OCI-LY3 (cell line): Measurements from ENCODE around the gene UBE2B.

Experiments
- H2AFZ ChIP-seq: fragments of 200-600, 300-600 bp; shearing (Covaris generic); 2 replicates; pipeline ENCODE4 v1.6.0; 2014; ENCODE audit warnings: antibody characterized with exemption, low read depth, low read length
- H3K27ac ChIP-seq: fragments of 200-600, 300-600 bp; sonication (generic); 2 replicates; pipeline ENCODE4 v1.5.1; 2014; ENCODE audit warnings: mild to moderate bottlenecking, low read length, moderate library complexity, mixed read lengths
- H3K27me3 ChIP-seq: fragments of 200-600, 300-600 bp; sonication (generic); 2 replicates; pipeline ENCODE4 v1.6.1; 2014; ENCODE audit warnings: low read depth, low read length, mixed read lengths
- H3K36me3 ChIP-seq: fragments of 200-600, 300-600 bp; sonication (generic); replicated peaks from 2 replicates; pipeline ENCODE3; 2014; ENCODE audit warnings: low read depth, low read length, mixed read lengths
- H3K4me1 ChIP-seq: fragments of 300-600, 200-600 bp; sonication (generic); 2 replicates; pipeline ENCODE4 v1.6.1; 2014; ENCODE audit warnings: low read length, mixed read lengths
- H3K4me2 ChIP-seq: fragments of 200-600, 300-600 bp; sonication (generic); 2 replicates; pipeline ENCODE4 v1.6.1; 2014; ENCODE audit warnings: low read length, mixed read lengths
- H3K4me3 ChIP-seq: fragments of 300-600, 200-600 bp; sonication (generic); 2 replicates; pipeline ENCODE4 v1.5.1; 2014; ENCODE audit warnings: antibody characterized with exemption, mild to moderate bottlenecking, low read length, moderate library complexity
- H3K79me2 ChIP-seq: fragments of 300-600, 200-600 bp; shearing (Covaris generic); 2 replicates; pipeline ENCODE4 v1.6.1; 2014; ENCODE audit warnings: mild to moderate bottlenecking, low read length, mixed read lengths
- H3K9ac ChIP-seq: fragments of 300-600, 200-600 bp; shearing (Covaris generic); 2 replicates; pipeline ENCODE4 v1.6.0; 2014; ENCODE audit warnings: mild to moderate bottlenecking, low read length, moderate library complexity
- H3K9me3 ChIP-seq: fragments of 200-600, 300-600 bp; shearing (Covaris generic); 2 replicates; pipeline ENCODE4 v1.6.1; 2014; ENCODE audit warnings: low read length, mixed read lengths; ENCODE audit not compliant: insufficient read depth
- H4K20me1 ChIP-seq: fragments of 200-600, 300-600 bp; sonication (generic); 2 replicates; pipeline ENCODE4 v1.6.1; 2016; ENCODE audit warnings: low read length, mixed read lengths; ENCODE audit not compliant: insufficient read depth
- EZH2phosphoT487 ChIP-seq: fragments of 200-600 bp; shearing (Covaris generic); IDR thresholded peaks from 2 replicates; pipeline ENCODE4 v1.6.1; 2018; ENCODE audit warnings: antibody characterized with exemption, mixed run types, low read depth
- TF ChIP-seq, protein P1 (sequence below): fragments of 200-600, 300-600 bp; sonication (generic); IDR thresholded peaks from 2 replicates; pipeline ENCODE4 v1.5.1; 2014; ENCODE audit warnings: antibody characterized with exemption, low read length, low read depth

The UBE2B gene

DNA sequence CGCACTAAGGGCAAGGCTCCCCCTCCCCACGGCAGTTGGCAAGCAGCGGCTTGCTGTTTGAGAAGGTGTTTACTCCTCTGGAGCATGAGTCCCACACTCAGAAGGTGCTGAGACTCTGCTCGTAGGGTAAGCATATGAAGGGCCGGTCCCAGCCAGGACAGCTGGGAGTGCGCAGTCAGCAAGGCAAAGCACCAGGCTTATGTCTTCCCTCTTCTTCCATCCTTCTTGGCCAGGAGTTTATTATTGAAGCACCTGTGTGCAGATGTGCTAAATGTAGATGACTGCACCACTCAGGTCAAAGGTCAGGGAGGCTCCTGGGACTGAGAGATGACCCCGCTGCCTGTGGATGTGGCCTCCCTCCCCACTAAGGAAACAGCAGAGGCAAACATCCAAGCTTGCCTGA lies 67.4 kb downstream of the UBE2B start:
- Histone ChIP-seq H3K27ac (no peak overlapping the region), H3K4me2 (no peak overlapping the region), H3K9ac (no peak overlapping the region), H3K4me3 (no peak overlapping the region), H3K27me3 (no peaks in the 10 kb centered on the region), H2AFZ (no peak overlapping the region), H3K36me3 (no peaks in the 10 kb centered on the region), H3K9me3 (no peaks in the 10 kb centered on the region), H3K79me2 (no peaks in the 10 kb centered on the region), H4K20me1 (no peaks in the 10 kb centered on the region), H3K4me1 (peaks cover 8% of the 10 kb centered on the region; the same call in 1 of the 2 replicates)
- TF ChIP-seq EZH2phosphoT487, result no peak
- TF ChIP-seq, protein P1, sequence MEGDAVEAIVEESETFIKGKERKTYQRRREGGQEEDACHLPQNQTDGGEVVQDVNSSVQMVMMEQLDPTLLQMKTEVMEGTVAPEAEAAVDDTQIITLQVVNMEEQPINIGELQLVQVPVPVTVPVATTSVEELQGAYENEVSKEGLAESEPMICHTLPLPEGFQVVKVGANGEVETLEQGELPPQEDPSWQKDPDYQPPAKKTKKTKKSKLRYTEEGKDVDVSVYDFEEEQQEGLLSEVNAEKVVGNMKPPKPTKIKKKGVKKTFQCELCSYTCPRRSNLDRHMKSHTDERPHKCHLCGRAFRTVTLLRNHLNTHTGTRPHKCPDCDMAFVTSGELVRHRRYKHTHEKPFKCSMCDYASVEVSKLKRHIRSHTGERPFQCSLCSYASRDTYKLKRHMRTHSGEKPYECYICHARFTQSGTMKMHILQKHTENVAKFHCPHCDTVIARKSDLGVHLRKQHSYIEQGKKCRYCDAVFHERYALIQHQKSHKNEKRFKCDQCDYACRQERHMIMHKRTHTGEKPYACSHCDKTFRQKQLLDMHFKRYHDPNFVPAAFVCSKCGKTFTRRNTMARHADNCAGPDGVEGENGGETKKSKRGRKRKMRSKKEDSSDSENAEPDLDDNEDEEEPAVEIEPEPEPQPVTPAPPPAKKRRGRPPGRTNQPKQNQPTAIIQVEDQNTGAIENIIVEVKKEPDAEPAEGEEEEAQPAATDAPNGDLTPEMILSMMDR, result no peak

GRCh38 chr5:134439210-134439654 lies 67.9 kb downstream of the UBE2B start:
- H3K79me2 ChIP-seq, result no peaks in the 10 kb centered on the region
- no peak overlapping the region for H2AFZ ChIP-seq
- H3K36me3 ChIP-seq, result no peaks in the 10 kb centered on the region
- no peaks in the 10 kb centered on the region for H3K9me3 ChIP-seq
- peaks cover 8% of the 10 kb centered on the region; the same call in 1 of the 2 replicates for H3K4me1 ChIP-seq
- H4K20me1 ChIP-seq, result no peaks in the 10 kb centered on the region
- no peaks in the 10 kb centered on the region for H3K27me3 ChIP-seq
- H3K4me3 ChIP-seq, result no peak overlapping the region
- no peak overlapping the region for H3K9ac ChIP-seq
- no peak overlapping the region for H3K4me2 ChIP-seq
- TF ChIP-seq, protein P1, result no peak
- no peak for TF ChIP-seq EZH2phosphoT487
- H3K27ac ChIP-seq, result no peak overlapping the region

DNA sequence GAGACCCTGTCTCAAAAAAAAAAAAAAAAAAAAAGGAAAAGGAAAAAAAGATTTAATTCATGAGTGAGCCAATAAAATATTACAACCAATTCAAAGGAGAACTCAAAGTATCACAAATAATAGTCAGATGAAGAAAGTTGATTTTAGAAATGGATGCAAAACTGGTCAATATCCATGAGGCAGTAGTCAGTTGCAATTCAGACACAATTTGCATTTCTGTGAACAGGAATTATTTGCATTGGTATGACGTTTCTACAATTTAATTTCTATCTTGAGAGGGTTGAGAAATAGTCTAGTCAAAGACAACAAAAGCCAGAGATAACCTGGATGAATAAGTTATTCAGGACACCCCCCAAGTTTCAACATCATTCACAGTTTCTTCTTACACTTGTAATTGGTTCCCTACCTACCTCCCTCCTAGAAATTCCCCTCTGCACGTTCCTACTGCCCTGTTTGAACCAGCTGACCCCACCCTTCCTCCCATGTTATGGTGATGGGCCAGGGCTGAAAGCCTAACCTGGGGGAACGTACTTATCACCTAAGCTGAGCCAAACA lies 68.9 kb downstream of the UBE2B start:
- H3K27ac ChIP-seq, result no peak overlapping the region
- H3K9me3 ChIP-seq, result no peaks in the 10 kb centered on the region
- no peaks in the 10 kb centered on the region for H3K79me2 ChIP-seq
- no peaks in the 10 kb centered on the region for H3K36me3 ChIP-seq
- no peaks in the 10 kb centered on the region for H4K20me1 ChIP-seq
- H2AFZ ChIP-seq, result peak overlapping the region; percentile 20; the same call in 1 of the 2 replicates
- no peak overlapping the region for H3K9ac ChIP-seq
- TF ChIP-seq EZH2phosphoT487, result no peak
- TF ChIP-seq, protein P1, result no peak
- H3K4me1 ChIP-seq, result peaks cover 9% of the 10 kb centered on the region; the same call in 1 of the 2 replicates
- H3K27me3 ChIP-seq, result no peaks in the 10 kb centered on the region
- no peak overlapping the region for H3K4me3 ChIP-seq
- no peak overlapping the region; the same call in 1 of the 2 replicates for H3K4me2 ChIP-seq
